ENCODE results near the gene CLDND2. TPM values are rescaled to one million over a fixed set of nuclear protein-coding genes. Genes with fewer than 3 reads are reported as not detected.

CLDND2 gene
- total RNA-seq, 1 experiment from 2014 or later, result 0.95 TPM

- no peaks in the 10 kb centered on the region for H3K9me2 ChIP-seq (replicated peaks; ENCODE audit: low read length)
- H3K4me2 ChIP-seq (ENCODE audit: low read length), result no peak overlapping the region
- no peak overlapping the region for H2AFZ ChIP-seq (ENCODE audit: low read length)
- intact Hi-C loops (cut with micrococcal nuclease), result no loop called here
- H3K4me3 ChIP-seq (ENCODE audit: low read length), result no peak overlapping the region
- POLR2A ChIA-PET (ENCODE audit: unreplicated experiment), result no interaction called here
- no TSS peak for BruUV-seq (replicated peaks)
- H3K9me3 ChIP-seq (ENCODE audit: low read length), result no peaks in the 10 kb centered on the region
- no peak overlapping the region for H3K9ac ChIP-seq (ENCODE audit: low read length)
- H3K27me3 ChIP-seq (ENCODE audit: low read length), result no peaks in the 10 kb centered on the region
- no peaks in the 10 kb centered on the region for H3F3A ChIP-seq (ENCODE audit: low read length, unreplicated experiment)
- no peaks in the 10 kb centered on the region for H3K36me3 ChIP-seq (ENCODE audit: low read depth, low read length)
- peaks cover 5% of the 10 kb centered on the region; the same call in 1 of the 2 replicates for H3K4me1 ChIP-seq (ENCODE audit: insufficient read depth, low read length)
- DNase-seq (no peak), ATAC-seq (no peak)
- H3K27ac ChIP-seq (ENCODE audit: low read length), result no peak overlapping the region
- H3K79me2 ChIP-seq (ENCODE audit: low read length), result no peaks in the 10 kb centered on the region
- CTCF ChIA-PET, result no interaction called here
- H4K20me1 ChIP-seq (ENCODE audit: low read length), result no peaks in the 10 kb centered on the region
- TF ChIP-seq EZH2 (IDR thresholded peaks at IDR 0.05; ENCODE audit: low read length, unreplicated experiment) (no peak), CTCF (conservative IDR thresholded peaks at IDR 0.05; ENCODE audit: low read depth, low read length) (no peak), EZH2phosphoT487 (IDR thresholded peaks at IDR 0.05; ENCODE audit: borderline replicate concordance, low read length) (no peak)
Measured at GRCh38 chr19:51389143-51389542, 20.3 kb upstream of the CLDND2 start.

- H3K4me2 ChIP-seq (ENCODE audit: low read length), result no peak within 1 kb of the TSS
- no peaks in the 10 kb centered on the region for H3K9me3 ChIP-seq (ENCODE audit: low read length)
- ATAC-seq, result no peak
- no TSS peak for BruUV-seq (replicated peaks)
- no peaks in the 10 kb centered on the region for H4K20me1 ChIP-seq (ENCODE audit: low read length)
- H2AFZ ChIP-seq (ENCODE audit: low read length), result no peak within 1 kb of the TSS
- no peak for TF ChIP-seq EZH2 (IDR thresholded peaks at IDR 0.05; ENCODE audit: low read length, unreplicated experiment)
- TF ChIP-seq EZH2phosphoT487 (IDR thresholded peaks at IDR 0.05; ENCODE audit: borderline replicate concordance, low read length), result no peak
- TF ChIP-seq CTCF (conservative IDR thresholded peaks at IDR 0.05; ENCODE audit: low read depth, low read length), result no peak
- H3K9me2 ChIP-seq (replicated peaks; ENCODE audit: low read length), result no peaks in the 10 kb centered on the region
- H3K27me3 ChIP-seq (ENCODE audit: low read length), result no peaks in the 10 kb centered on the region
- DNase-seq, result no peak
- no peak within 1 kb of the TSS for H3K4me3 ChIP-seq (ENCODE audit: low read length)
- CTCF ChIA-PET, result no interaction called here
- H3K36me3 ChIP-seq (ENCODE audit: low read depth, low read length), result no peaks in the 10 kb centered on the region
- H3K4me1 ChIP-seq (ENCODE audit: insufficient read depth, low read length), result no peaks in the 10 kb centered on the region
- intact Hi-C loops (cut with micrococcal nuclease), result no loop called here
- H3K9ac ChIP-seq (ENCODE audit: low read length), result no peak within 1 kb of the TSS
- no peak within 1 kb of the TSS for H3K27ac ChIP-seq (ENCODE audit: low read length)
- H3F3A ChIP-seq (ENCODE audit: low read length, unreplicated experiment), result no peaks in the 10 kb centered on the region
- H3K79me2 ChIP-seq (ENCODE audit: low read length), result no peaks in the 10 kb centered on the region
- POLR2A ChIA-PET (ENCODE audit: unreplicated experiment), result no interaction called here
Measured at GRCh38 chr19:51387924-51388389, 19.2 kb upstream of the CLDND2 start, which contains the start of gene LIM2. TSS of gene LIM2 (minus strand) at chr19:51387974. CDS start at chr19:51387443, 531 bp downstream.

- H3K9ac ChIP-seq (ENCODE audit: low read length), result no peak overlapping the region
Measured at GRCh38 chr19:51386882-51387520, 18.2 kb upstream of the CLDND2 start.

More at GRCh38 chr19:51386882-51387520, 18.2 kb upstream of the CLDND2 start:
- no peak overlapping the region for H2AFZ ChIP-seq (ENCODE audit: low read length)
- no peaks in the 10 kb centered on the region for H3K36me3 ChIP-seq (ENCODE audit: low read depth, low read length)
- BruUV-seq (replicated peaks), result no TSS peak
- H3K27me3 ChIP-seq (ENCODE audit: low read length), result no peaks in the 10 kb centered on the region
- no peaks in the 10 kb centered on the region for H3K79me2 ChIP-seq (ENCODE audit: low read length)
- H3K4me3 ChIP-seq (ENCODE audit: low read length), result no peak overlapping the region
- ATAC-seq (no peak), DNase-seq (no peak)
- no peaks in the 10 kb centered on the region for H3K9me2 ChIP-seq (replicated peaks; ENCODE audit: low read length)
- no peaks in the 10 kb centered on the region for H3K9me3 ChIP-seq (ENCODE audit: low read length)
- CTCF ChIA-PET, result no interaction called here
- H3F3A ChIP-seq (ENCODE audit: low read length, unreplicated experiment), result no peaks in the 10 kb centered on the region
- H4K20me1 ChIP-seq (ENCODE audit: low read length), result no peaks in the 10 kb centered on the region
- POLR2A ChIA-PET (ENCODE audit: unreplicated experiment), result no interaction called here
- TF ChIP-seq EZH2 (IDR thresholded peaks at IDR 0.05; ENCODE audit: low read length, unreplicated experiment) (no peak), EZH2phosphoT487 (IDR thresholded peaks at IDR 0.05; ENCODE audit: borderline replicate concordance, low read length) (no peak), CTCF (conservative IDR thresholded peaks at IDR 0.05; ENCODE audit: low read depth, low read length) (no peak)
- intact Hi-C loops (cut with micrococcal nuclease), result no loop called here
- H3K4me1 ChIP-seq (ENCODE audit: insufficient read depth, low read length), result no peaks in the 10 kb centered on the region
- H3K4me2 ChIP-seq (ENCODE audit: low read length), result no peak overlapping the region
- no peak overlapping the region for H3K27ac ChIP-seq (ENCODE audit: low read length)

Measured in PC-3 (cell line).